ENCODE data around the gene SEMA4G.

Gene SEMA4G

GRCh38 chr10:101008823-101009423, 39.6 kb downstream of the SEMA4G start:
- DNase-seq, result no peak

GRCh38 chr10:101010329-101010728, 41.0 kb downstream of the SEMA4G start:
- no peak for DNase-seq

GRCh38 chr10:101011517-101012423, 42.5 kb downstream of the SEMA4G start:
- no peak for DNase-seq

- peak; percentile 32 for DNase-seq
Measured at GRCh38 chr10:101012525-101013364, 43.4 kb downstream of the SEMA4G start.

- no peak for DNase-seq
Measured at GRCh38 chr10:101013365-101013825, 44.1 kb downstream of the SEMA4G start.

- DNase-seq, result peak; percentile 35
Measured at GRCh38 chr10:101014230-101014884, 45.1 kb downstream of the SEMA4G start.

- no peak for DNase-seq
Measured at GRCh38 chr10:101014966-101015581, 45.8 kb downstream of the SEMA4G start.

- no peak for DNase-seq
Measured at GRCh38 chr10:101015582-101015973, 46.3 kb downstream of the SEMA4G start.

- DNase-seq, result no peak
Measured at GRCh38 chr10:101016814-101017213, 47.5 kb downstream of the SEMA4G start.

GRCh38 chr10:101018118-101018599, 48.9 kb downstream of the SEMA4G start:
- no peak for DNase-seq

GRCh38 chr10:101018600-101019439, 49.5 kb downstream of the SEMA4G start:
- DNase-seq, result no peak

Data from NCI-H1105 (cell line).